Hepatocyte (in vitro differentiated cells): ENCODE results near the gene INTS4.
"Not testable (repeated sequence)": the region's sequence is repeated elsewhere in the genome, so short reads cannot be mapped to it uniquely, and the experiment has no call there.

ENCODE experiments used
- CTCF ChIP-seq: fragments of 200-600 bp; sonication (generic); IDR thresholded peaks from 2 replicates; pipeline ENCODE4 v1.5.1; 2016; ENCODE audit warnings: antibody characterized with exemption, mild to moderate bottlenecking; ENCODE audit not compliant: poor library complexity
- EZH2 ChIP-seq: fragments of 200-600 bp; sonication (generic); IDR thresholded peaks from 2 replicates; pipeline ENCODE4 v1.6.1; 2016; ENCODE audit warnings: antibody characterized with exemption, mild to moderate bottlenecking, borderline replicate concordance
- EZH2phosphoT487 ChIP-seq: fragments of 200-600 bp; sonication (generic); IDR thresholded peaks from one replicate; pipeline ENCODE4 v1.6.1; 2018; ENCODE audit warnings: antibody characterized with exemption, mild to moderate bottlenecking, low read depth, moderate library complexity; ENCODE audit not compliant: unreplicated experiment, severe bottlenecking

- not testable (repeated sequence) for TF ChIP-seq CTCF, EZH2phosphoT487, EZH2
Measured at GRCh38 chr11:77986456-77986855, 8.0 kb downstream of the INTS4 start.
